ENCODE results near the gene FOXP1.

DNA sequence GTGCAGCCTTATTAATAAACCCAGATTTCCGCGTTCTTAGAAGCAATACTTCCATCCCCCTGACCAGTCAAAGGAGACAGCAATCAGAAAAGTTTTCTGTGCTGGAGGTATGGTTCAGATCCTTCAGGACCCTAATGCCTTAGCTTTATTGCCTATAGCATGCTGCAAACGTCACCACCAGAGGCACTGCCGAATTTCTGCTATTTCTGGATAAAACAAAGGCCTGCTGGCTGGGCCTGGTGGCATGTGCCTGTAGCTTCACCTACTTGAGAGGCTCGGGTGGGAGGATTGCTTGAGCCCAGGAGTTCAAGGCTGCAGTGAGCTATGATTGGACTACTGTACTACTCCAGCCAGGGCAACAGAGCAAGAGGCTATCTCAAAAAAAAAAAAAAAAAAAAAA, 407.2 kb downstream of the FOXP1 start:
- TF ChIP-seq, protein P1, sequence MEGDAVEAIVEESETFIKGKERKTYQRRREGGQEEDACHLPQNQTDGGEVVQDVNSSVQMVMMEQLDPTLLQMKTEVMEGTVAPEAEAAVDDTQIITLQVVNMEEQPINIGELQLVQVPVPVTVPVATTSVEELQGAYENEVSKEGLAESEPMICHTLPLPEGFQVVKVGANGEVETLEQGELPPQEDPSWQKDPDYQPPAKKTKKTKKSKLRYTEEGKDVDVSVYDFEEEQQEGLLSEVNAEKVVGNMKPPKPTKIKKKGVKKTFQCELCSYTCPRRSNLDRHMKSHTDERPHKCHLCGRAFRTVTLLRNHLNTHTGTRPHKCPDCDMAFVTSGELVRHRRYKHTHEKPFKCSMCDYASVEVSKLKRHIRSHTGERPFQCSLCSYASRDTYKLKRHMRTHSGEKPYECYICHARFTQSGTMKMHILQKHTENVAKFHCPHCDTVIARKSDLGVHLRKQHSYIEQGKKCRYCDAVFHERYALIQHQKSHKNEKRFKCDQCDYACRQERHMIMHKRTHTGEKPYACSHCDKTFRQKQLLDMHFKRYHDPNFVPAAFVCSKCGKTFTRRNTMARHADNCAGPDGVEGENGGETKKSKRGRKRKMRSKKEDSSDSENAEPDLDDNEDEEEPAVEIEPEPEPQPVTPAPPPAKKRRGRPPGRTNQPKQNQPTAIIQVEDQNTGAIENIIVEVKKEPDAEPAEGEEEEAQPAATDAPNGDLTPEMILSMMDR (IDR thresholded peaks at IDR 0.05): no peak
- TF ChIP-seq EZH2 (IDR thresholded peaks at IDR 0.05; ENCODE audit: borderline replicate concordance, insufficient read depth, low read depth, low read length, poor library complexity, severe bottlenecking): no peak

Data from B cell (primary cell).